Esophagus squamous epithelium (tissue), 5 donors: ENCODE results near the gene TMCO4. TPM values are rescaled to one million over a fixed set of nuclear protein-coding genes. Genes with fewer than 3 reads are reported as not detected.

Experiments
- DNase-seq: peaks from one replicate; lab custom pipeline; 2025; lab: John Stamatoyannopoulos, UW
- H3K27ac ChIP-seq, 4 donors: fragments of 200-600 bp; sonication (generic); one replicate each; pipeline ENCODE4 v1.5.1; 2016 to 2019; ENCODE audit warnings: mild to moderate bottlenecking in 1 of 4
- H3K27me3 ChIP-seq, 4 donors: fragments of 200-600 bp; sonication (generic); 1 replicate in 3 of 4; 2 replicates in 1 of 4; pipeline versions ENCODE4 v1.5.1 to v1.6.0; 2017 to 2021; ENCODE audit warnings: antibody characterized with exemption in 1 of 4
- H3K36me3 ChIP-seq, 3 donors: fragments of 200-600 bp; sonication (generic); one replicate each; pipeline ENCODE4 v1.5.1; 2016 to 2019
- H3K4me1 ChIP-seq, 3 donors: fragments of 200-600 bp; sonication (generic); one replicate each; pipeline ENCODE4 v1.5.1; 2017 to 2019
- H3K4me3 ChIP-seq, 4 donors: fragments of 200-600 bp; sonication (generic); 1 replicate in 3 of 4; 2 replicates in 1 of 4; pipeline ENCODE4 v1.5.1; 2016 to 2019; ENCODE audit warnings: mild to moderate bottlenecking in 2 of 4, moderate library complexity in 1 of 4
- H3K9me3 ChIP-seq, 3 donors: fragments of 200-600 bp; sonication (generic); one replicate each; pipeline ENCODE4 v1.5.1; 2016 to 2019
- CTCF ChIP-seq, 6 experiments: fragments of 450-650 bp in 4 of 6; fragments of 200-600 bp in 2 of 6; sonication (generic) in 2 of 6; IDR thresholded peaks; one replicate each; pipeline ENCODE4 v1.5.1; 2016 to 2019; ENCODE audit warnings: antibody characterized with exemption in 6 of 6, mild to moderate bottlenecking in 4 of 6, moderate library complexity in 4 of 6
- POLR2A ChIP-seq, 4 donors: fragments of 450-650 bp; IDR thresholded peaks; one replicate each; pipeline ENCODE4 v1.6.1; 2017; ENCODE audit warnings: antibody characterized with exemption in 4 of 4, mild to moderate bottlenecking in 4 of 4, moderate library complexity in 3 of 4
- WGBS, 2 donors: methylation state at CpG; one replicate each; pipeline ENCODE4 v1.1.5; 2018; 5-methylcytosine and 5-hydroxymethylcytosine counted together
- intact Hi-C: fragments of 100-400 bp; cut with DNase I; formaldehyde crosslinking; loops from one replicate; pipeline ENCODE4 v1.15.0; 2022
- total RNA-seq, 4 donors: library from RNA; depleted of rRNA; stranded (reverse); fragments of >200 nt; gene quantifications; one replicate each; pipeline ENCODE4 v1.1.0, GENCODE V29; 2016
- donor health status: DM: yes; HTN: yes; CAD: no.

Gene TMCO4
- total RNA-seq, 4 donors from 2014 or later = 13.0 to 28.8 (median 21.2) TPM

GRCh38 chr1:19758227-19758830 lies 41.4 kb downstream of the TMCO4 start:
- no peaks in the 10 kb centered on the region for H3K9me3 ChIP-seq
- TF ChIP-seq CTCF (IDR thresholded peaks at IDR 0.05) = no peak
- no peak for TF ChIP-seq POLR2A (IDR thresholded peaks at IDR 0.05)
- H3K4me1 ChIP-seq = peaks cover 3 to 31% (median 5%) of the 10 kb centered on the region in 3 donors
- no peak for DNase-seq
- no peaks in the 10 kb centered on the region for H3K27me3 ChIP-seq
- WGBS, 2 donors = 65 to 70% methylated on average over 3 to 4 of the region's 7 CpGs
- intact Hi-C loops = no loop called here
- no peak overlapping the region for H3K27ac ChIP-seq
- no peak overlapping the region for H3K4me3 ChIP-seq
- H3K36me3 ChIP-seq = peaks cover 0 to 33% (median 0%) of the 10 kb centered on the region in 3 donors

- no peak for TF ChIP-seq CTCF (IDR thresholded peaks at IDR 0.05)
- no peak for TF ChIP-seq POLR2A (IDR thresholded peaks at IDR 0.05)
- H3K4me1 ChIP-seq = peaks cover 3 to 31% (median 5%) of the 10 kb centered on the region in 3 donors
- H3K36me3 ChIP-seq = peaks cover 0 to 38% (median 0%) of the 10 kb centered on the region in 3 donors
- 91 to 94% methylated on average over 4 of the region's 4 CpGs for WGBS, 2 donors
- no peaks in the 10 kb centered on the region for H3K27me3 ChIP-seq
- no peak overlapping the region for H3K27ac ChIP-seq
- no peaks in the 10 kb centered on the region for H3K9me3 ChIP-seq
- intact Hi-C loops = no loop called here
- no peak overlapping the region for H3K4me3 ChIP-seq
- DNase-seq = no peak
These were observed 42.1 kb downstream of the TMCO4 start for GRCh38 chr1:19757641-19758040.

- Histone ChIP-seq H3K27ac (no peak overlapping the region), H3K27me3 (no peaks in the 10 kb centered on the region), H3K36me3 (peaks cover 0 to 49% (median 0%) of the 10 kb centered on the region in 3 donors), H3K9me3 (no peaks in the 10 kb centered on the region), H3K4me1 (peaks cover 3 to 31% (median 5%) of the 10 kb centered on the region in 3 donors), H3K4me3 (no peak overlapping the region)
- intact Hi-C loops = no loop called here
- TF ChIP-seq POLR2A (IDR thresholded peaks at IDR 0.05) (no peak), CTCF (IDR thresholded peaks at IDR 0.05) (no peak)
- 90 to 92% methylated on average over 5 of the region's 5 CpGs for WGBS, 2 donors
- DNase-seq = no peak
These were observed 43.2 kb downstream of the TMCO4 start for GRCh38 chr1:19756480-19756879.

- peaks cover 3 to 31% (median 5%) of the 10 kb centered on the region in 3 donors for H3K4me1 ChIP-seq
- peaks cover 0 to 63% (median 0%) of the 10 kb centered on the region in 3 donors for H3K36me3 ChIP-seq
- no peaks in the 10 kb centered on the region for H3K9me3 ChIP-seq
- no peak for TF ChIP-seq POLR2A (IDR thresholded peaks at IDR 0.05)
- TF ChIP-seq CTCF (IDR thresholded peaks at IDR 0.05) = no peak
- no peak for DNase-seq
- no peak overlapping the region for H3K4me3 ChIP-seq
- no peaks in the 10 kb centered on the region for H3K27me3 ChIP-seq
- intact Hi-C loops = no loop called here
- WGBS, 2 donors = 36 to 41% methylated on average over 9 to 10 of the region's 10 CpGs
- H3K27ac ChIP-seq = peak overlapping the region in 3 of 4 donors; percentile 28 to 48 (median 45)
These were observed 45.2 kb downstream of the TMCO4 start for GRCh38 chr1:19754482-19754881.

GRCh38 chr1:19752083-19752696 lies 47.5 kb downstream of the TMCO4 start:
- H3K27ac ChIP-seq = no peak overlapping the region
- H3K4me1 ChIP-seq = peaks cover 0 to 18% (median 5%) of the 10 kb centered on the region in 3 donors
- peaks cover 0 to 80% (median 0%) of the 10 kb centered on the region in 3 donors for H3K36me3 ChIP-seq
- no peak for DNase-seq
- WGBS, 2 donors = 83 to 85% methylated on average over 9 of the region's 9 CpGs
- no peaks in the 10 kb centered on the region for H3K9me3 ChIP-seq
- no peak for TF ChIP-seq POLR2A (IDR thresholded peaks at IDR 0.05)
- TF ChIP-seq CTCF (IDR thresholded peaks at IDR 0.05) = no peak
- no peak overlapping the region for H3K4me3 ChIP-seq
- intact Hi-C loops = no loop called here
- no peaks in the 10 kb centered on the region for H3K27me3 ChIP-seq
